Spinal cord (tissue), 10 donors: ENCODE results near the gene PHACTR3. TPM values are rescaled to one million over a fixed set of nuclear protein-coding genes. Genes with fewer than 3 reads are reported as not detected.

ENCODE experiments used
- DNase-seq, 6 donors: peaks; one replicate each; pipeline versions ENCODE4 v3.0.0 to v3.0.0-alpha.2; 2013 to 2015; ENCODE audit warnings: low spot score in 6 of 6, low read depth in 4 of 6
- H3K27ac ChIP-seq: one replicate; pipeline ENCODE4 v1.5.1; 2013; ENCODE audit warnings: low read depth, low read length, control low read depth
- H3K27me3 ChIP-seq: one replicate; pipeline ENCODE4 v1.6.1; 2013; ENCODE audit warnings: low read length; ENCODE audit not compliant: control insufficient read depth, insufficient read depth
- H3K36me3 ChIP-seq: one replicate; pipeline ENCODE4 v1.6.1; 2013; ENCODE audit warnings: low read length; ENCODE audit not compliant: control insufficient read depth, insufficient read depth
- H3K4me1 ChIP-seq: one replicate; pipeline ENCODE4 v1.6.1; 2013; ENCODE audit warnings: low read length; ENCODE audit not compliant: control insufficient read depth, insufficient read depth
- H3K4me3 ChIP-seq: one replicate; pipeline ENCODE4 v1.5.1; 2013; ENCODE audit warnings: low read depth, low read length, control low read depth
- H3K9me3 ChIP-seq: one replicate; pipeline ENCODE4 v1.6.1; 2013; ENCODE audit warnings: low read length; ENCODE audit not compliant: control insufficient read depth, insufficient read depth
- WGBS: methylation state at CpG from one replicate; pipeline ENCODE4 v1.1.5; 2013; ENCODE audit warnings: missing lambda C conversion rate; ENCODE audit not compliant: insufficient coverage; 5-methylcytosine and 5-hydroxymethylcytosine counted together
- polyA plus RNA-seq, 2 donors: library from polyadenylated mRNA; unstranded; fragments of 120-200 nt; gene quantifications; one replicate each; pipeline ENCODE4 v1.2.1, GENCODE V29; 2013; ENCODE audit not compliant: insufficient read length in 2 of 2
- total RNA-seq, 2 donors: library from RNA; depleted of rRNA in 1 of 2; stranded (reverse); fragments of 120-200 nt in 1 of 2; fragments of >200 nt in 1 of 2; gene quantifications; one replicate each; pipeline versions ENCODE4 v1.2.3 to v1.2.4, GENCODE V29; 2013 to 2014
- donor health status: healthy.

Gene PHACTR3
- total and polyA plus RNA-seq, 4 donors = 23.5 to 97.8 (median 52.6) TPM

DNA sequence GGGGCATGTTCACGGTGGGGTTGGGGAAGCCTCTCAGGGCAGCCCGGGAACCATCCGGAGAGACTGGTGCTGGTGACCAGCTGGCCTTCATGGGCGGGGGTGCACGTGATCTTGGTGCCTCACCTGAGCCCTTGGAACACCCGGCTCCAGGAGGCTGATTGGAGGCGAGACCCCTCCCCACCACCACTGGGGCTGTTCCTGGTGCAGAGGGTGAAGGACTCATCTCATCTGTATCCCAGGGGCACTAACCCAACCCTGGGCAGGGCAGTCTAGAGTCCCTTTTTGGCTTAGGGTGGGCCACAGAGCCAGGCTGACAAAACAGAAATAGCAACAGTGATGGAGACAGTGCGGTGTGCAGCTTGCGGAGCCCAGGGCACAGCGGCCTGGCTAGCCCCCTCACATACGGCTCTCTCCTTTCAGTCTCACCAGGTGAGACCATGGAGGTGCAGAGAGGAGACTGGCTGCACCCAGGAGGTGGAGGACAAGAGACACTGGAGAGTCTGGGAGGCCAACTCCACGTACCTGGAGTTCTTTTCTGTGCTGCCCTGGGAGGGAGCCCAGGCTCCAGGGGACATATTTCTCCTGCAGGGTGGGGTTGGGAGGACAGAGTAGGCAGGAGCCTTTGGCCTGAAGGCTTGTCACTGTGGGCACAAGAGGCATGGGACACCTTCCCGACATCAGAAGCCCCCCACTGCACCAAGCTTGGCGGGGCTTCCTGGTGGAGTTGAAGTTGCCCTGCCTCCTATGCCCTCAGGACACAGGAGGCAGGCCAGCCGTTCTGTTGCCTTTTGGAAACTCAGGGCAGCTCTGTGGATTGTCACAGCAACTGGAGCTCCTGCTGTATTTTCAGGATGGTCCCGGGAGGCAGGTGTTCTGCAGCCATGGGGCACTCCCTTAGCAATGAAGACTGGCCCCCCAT is 223.1 kb downstream of the PHACTR3 start:
- H3K36me3 ChIP-seq = peaks cover 53% of the 10 kb centered on the region
- no peak for DNase-seq
- H3K27me3 ChIP-seq = no peaks in the 10 kb centered on the region
- H3K4me1 ChIP-seq = peaks cover 47% of the 10 kb centered on the region
- H3K9me3 ChIP-seq = no peaks in the 10 kb centered on the region
- WGBS = 76% methylated on average over 9 of the region's 16 CpGs
- no peak overlapping the region for H3K4me3 ChIP-seq
- no peak overlapping the region for H3K27ac ChIP-seq

DNA sequence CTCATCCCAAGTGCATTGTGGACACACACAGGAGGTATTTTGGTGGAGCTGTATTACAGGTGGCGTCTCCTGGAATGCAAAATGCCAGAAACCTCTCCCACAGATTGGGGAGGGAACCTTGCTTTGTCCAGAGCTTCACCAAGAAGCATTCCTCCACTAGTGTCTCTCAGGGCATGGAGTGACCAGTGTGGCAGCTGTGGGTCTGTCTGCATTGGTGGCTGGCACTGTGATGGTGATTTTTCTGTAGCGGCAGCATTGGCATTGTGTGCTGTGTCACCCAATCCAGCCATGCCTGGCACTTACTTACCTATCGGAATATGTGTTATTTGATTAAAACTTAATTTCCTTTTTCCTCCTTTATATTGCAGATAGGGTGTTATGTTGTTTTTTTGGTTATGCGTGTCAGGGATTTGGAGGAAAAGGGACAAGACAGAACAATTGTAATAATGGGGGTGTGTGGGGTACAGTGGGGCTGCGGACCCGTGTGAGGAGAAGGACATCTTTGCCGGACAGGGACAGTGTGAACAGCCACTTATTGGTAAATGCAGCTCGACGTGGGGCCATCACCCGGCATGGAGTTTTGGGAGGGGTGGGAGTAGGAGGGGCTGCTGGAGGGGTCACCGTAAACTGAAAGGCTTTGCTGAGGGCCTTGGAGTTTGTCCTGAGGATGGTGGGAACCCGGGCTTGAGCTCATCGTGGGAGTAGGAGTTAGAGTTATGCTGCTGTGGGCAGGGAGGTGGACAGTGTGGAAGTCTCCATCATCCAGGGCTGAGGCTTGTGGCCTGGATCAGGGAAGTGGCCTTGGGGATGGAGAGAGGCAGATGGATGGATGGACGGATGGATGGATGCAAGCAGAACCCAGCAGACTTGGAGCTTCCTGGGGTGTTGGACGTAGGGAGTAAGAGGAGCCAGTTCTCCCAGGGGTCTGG is 224.0 kb downstream of the PHACTR3 start:
- no peak for DNase-seq
- 90% methylated on average over 12 of the region's 15 CpGs for WGBS
- Histone ChIP-seq H3K9me3 (no peaks in the 10 kb centered on the region), H3K27ac (no peak overlapping the region), H3K36me3 (peaks cover 54% of the 10 kb centered on the region), H3K4me3 (no peak overlapping the region), H3K27me3 (no peaks in the 10 kb centered on the region), H3K4me1 (peaks cover 38% of the 10 kb centered on the region)

DNA sequence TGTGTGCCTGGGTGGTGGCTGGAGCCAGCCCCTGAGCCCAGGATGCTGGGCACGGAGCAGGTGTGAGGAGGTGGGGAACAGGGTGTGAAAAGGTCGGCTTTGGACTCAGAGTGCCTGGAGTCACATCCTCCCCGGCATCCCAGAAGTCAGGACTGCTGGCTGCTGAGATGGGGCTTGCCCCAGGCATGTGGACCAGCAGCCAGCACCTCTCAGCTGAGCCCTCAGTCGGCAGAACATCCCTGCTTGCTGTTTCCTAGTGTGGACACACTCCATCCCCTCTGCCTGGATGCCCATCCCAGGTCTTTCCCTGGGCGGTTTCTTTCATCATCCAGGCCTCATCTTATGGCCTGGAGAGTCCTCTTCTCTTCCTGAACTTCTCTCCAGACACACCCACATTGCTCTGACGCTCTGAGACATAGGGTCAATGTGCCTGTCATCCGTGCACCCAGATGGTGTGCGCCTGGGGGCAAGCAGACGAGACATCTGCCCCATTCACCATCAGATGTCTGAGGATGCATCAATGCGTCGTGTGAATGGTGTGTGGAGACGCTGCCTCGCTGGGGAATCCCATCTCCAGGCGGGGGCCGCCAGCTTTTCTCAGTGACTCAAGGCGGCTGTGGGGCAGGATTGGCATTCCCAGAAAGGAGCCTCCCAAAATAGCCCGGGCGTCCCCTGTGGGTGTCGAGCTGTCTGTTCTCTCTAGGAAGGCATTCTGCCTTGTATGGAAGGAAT is 224.9 kb downstream of the PHACTR3 start:
- peaks cover 35% of the 10 kb centered on the region for H3K4me1 ChIP-seq
- H3K36me3 ChIP-seq = peaks cover 51% of the 10 kb centered on the region
- H3K4me3 ChIP-seq = no peak overlapping the region
- H3K27me3 ChIP-seq = no peaks in the 10 kb centered on the region
- peak in 2 of 6 donors; percentile 23 to 32 for DNase-seq
- no peak overlapping the region for H3K27ac ChIP-seq
- H3K9me3 ChIP-seq = no peaks in the 10 kb centered on the region
- 80% methylated on average over 18 of the region's 19 CpGs for WGBS

DNA sequence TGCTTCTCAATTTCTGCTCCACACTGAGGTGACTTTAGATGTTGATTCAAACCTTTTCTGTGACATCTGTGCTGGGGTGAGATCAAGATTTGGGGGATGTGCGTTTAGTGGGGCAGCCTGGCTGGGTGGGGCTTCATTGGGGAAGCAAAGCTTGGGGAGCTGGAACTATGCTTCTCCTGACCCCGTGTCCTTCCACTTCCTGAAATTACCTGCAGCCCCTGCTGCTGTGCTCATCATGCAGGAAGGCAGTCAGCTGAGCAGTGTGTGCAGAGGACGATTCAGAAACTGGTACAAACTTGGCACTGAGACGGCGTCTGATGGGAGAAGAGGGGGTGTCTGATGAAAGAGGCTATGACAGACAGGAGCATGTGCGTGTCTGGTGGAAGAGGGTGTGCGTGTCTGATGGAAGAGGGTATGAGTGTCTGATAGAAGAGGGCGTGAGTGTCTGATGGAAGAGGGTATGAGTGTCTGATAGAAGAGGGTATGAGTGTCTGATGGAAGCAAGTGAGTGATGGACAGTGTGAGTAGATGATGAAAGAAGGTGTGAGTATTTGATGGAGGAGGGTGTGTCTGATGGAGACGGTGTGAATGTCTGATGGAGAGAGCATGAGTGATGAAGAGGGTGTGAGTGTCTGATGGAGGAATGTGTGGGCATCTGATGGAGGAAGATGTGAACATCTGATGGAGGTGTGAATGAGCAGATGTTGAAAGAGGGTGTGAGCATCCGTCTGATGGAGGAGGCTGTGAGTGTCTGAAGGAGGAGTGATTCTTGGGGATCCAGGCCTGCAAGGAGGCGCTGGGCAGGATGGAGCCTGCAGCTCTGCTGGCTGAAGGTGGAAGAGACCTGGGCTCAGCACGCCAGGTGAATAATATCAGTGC is 225.7 kb downstream of the PHACTR3 start:
- WGBS = 84% methylated on average over 12 of the region's 12 CpGs
- peaks cover 45% of the 10 kb centered on the region for H3K36me3 ChIP-seq
- no peaks in the 10 kb centered on the region for H3K27me3 ChIP-seq
- peaks cover 29% of the 10 kb centered on the region for H3K4me1 ChIP-seq
- no peaks in the 10 kb centered on the region for H3K9me3 ChIP-seq
- no peak overlapping the region for H3K4me3 ChIP-seq
- H3K27ac ChIP-seq = no peak overlapping the region
- no peak for DNase-seq

DNA sequence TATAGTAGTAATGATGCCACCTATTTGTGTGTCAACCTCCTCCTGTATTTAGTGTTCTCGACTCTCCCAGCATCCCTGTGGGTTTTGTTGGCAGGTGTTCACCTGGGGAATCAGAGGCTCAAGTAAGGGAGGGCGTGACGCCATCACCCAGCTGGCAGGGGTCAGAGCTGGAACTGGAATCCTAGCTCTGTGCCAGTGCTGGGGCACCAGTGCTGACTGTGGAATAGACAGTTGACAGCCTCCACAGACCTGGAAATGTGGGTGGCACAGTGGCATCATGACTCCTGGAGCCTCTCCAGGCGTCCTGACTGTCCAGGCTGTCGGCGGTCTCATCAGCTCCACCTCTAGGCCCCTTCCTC is 226.3 kb downstream of the PHACTR3 start:
- no peak for DNase-seq
- 63% methylated on average over 6 of the region's 6 CpGs for WGBS
- peaks cover 44% of the 10 kb centered on the region for H3K36me3 ChIP-seq
- H3K27me3 ChIP-seq = no peaks in the 10 kb centered on the region
- H3K9me3 ChIP-seq = no peaks in the 10 kb centered on the region
- no peak overlapping the region for H3K27ac ChIP-seq
- no peak overlapping the region for H3K4me3 ChIP-seq
- peaks cover 34% of the 10 kb centered on the region for H3K4me1 ChIP-seq

DNA sequence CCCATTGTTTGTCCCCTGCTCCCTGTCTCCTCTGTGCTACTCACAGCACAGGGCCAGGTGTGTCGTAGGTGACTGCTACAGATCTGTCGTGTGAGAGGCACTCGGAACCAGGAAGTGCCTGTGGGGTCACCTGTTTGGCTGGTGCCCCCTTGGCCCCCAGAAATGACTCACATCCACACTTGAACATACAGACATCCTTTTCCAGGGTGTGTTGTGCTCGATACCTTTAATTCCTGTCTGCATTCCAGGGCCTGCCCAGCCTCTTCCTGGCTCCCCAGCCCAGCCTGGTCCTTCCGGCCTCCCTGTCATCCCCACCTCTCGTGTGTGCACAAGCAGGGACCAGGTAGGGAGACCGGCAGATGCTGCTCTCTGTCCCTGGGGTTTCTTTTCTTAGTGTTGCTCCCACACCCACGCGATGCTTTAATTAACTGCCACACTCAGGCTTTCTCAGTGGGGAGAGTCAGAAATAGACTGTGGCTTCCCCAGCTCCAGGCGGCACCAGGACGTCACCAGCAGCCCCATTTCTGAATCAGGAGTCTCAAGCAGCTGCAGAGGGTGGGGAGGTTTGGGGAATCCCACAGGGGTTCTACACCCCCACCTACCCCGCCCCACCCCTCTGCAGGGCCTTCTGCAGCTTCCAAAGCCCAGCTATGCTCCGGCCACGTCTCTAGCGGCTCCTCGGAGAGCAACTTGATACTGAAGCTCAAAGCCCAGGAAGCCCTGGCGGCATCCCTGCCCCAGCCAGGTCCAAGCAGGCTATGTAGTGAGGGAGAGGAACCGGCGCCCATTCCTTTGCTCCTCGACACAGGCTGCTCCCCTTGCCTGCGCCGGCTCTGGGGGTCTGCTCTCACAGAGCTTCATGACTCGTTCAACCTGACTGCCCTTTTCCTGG is 226.9 kb downstream of the PHACTR3 start:
- 73% methylated on average over 19 of the region's 23 CpGs for WGBS
- peaks cover 41% of the 10 kb centered on the region for H3K4me1 ChIP-seq

DNA sequence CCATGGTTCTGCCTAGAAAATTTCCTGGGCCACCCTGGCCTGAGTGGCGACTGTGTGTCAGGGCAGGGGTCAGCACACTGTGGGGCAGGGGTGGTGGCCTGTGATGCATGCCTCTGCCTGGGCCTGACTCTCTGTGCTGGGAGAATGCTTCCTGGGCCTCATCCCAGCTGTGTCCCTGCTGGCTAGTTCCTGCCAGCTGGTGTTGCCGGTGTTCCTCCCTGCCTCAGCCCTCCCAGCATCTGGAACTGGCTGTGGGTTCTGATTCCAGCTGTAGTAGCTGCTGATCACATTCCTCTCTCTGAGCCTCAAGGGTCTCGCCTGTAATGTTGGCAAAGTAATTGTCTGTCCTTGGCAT is 227.6 kb downstream of the PHACTR3 start:
- Histone ChIP-seq H3K27me3 (no peaks in the 10 kb centered on the region), H3K36me3 (peaks cover 33% of the 10 kb centered on the region), H3K27ac (no peak overlapping the region), H3K9me3 (no peaks in the 10 kb centered on the region), H3K4me3 (no peak overlapping the region), H3K4me1 (peaks cover 44% of the 10 kb centered on the region)
- peak in 1 of 6 donors; percentile 55 for DNase-seq
- WGBS = 66% methylated on average over 3 of the region's 3 CpGs

More for the DNA sequence above, 226.9 kb downstream of the PHACTR3 start:
- DNase-seq = no peak
- Histone ChIP-seq H3K27ac (no peak overlapping the region), H3K4me3 (no peak overlapping the region), H3K27me3 (no peaks in the 10 kb centered on the region), H3K9me3 (no peaks in the 10 kb centered on the region), H3K36me3 (peaks cover 38% of the 10 kb centered on the region)
